Measurements from ENCODE around the gene PHAF1.

- TF ChIP-seq EP300 (IDR thresholded peaks at IDR 0.05) (no peak), CTCF (IDR thresholded peaks at IDR 0.05) (no peak), POLR2A (IDR thresholded peaks at IDR 0.05) (no peak), POLR2AphosphoS5 (IDR thresholded peaks at IDR 0.05) (no peak)
Measured at GRCh38 chr16:67116388-67117311, 6.9 kb downstream of the PHAF1 start.
